Activated CD4-positive, CD25-positive, alpha-beta regulatory T cell (primary cell): Measurements from ENCODE around the gene TMEM63A.
"Not testable (repeated sequence)": the region's sequence is repeated elsewhere in the genome, so short reads cannot be mapped to it uniquely, and the experiment has no call there.

Experiments
- DNase-seq, 4 experiments: peaks; one replicate each; lab custom pipeline; 2025; lab: John Stamatoyannopoulos, UW

Gene TMEM63A

GRCh38 chr1:225796097-225796496 is 86.1 kb downstream of the TMEM63A start:
- DNase-seq = not testable (repeated sequence)
